GM23338 (cell line): ENCODE measurements around the gene C15orf61.

Source experiments
- CREB1 ChIP-seq: fragments of 250-450 bp; sonication (Bioruptor Pico); IDR thresholded peaks from 2 replicates; pipeline ENCODE4 v1.5.0; 2020; ENCODE audit warnings: low read depth, mild to moderate bottlenecking, moderate library complexity
- CTCF ChIP-seq, 2 experiments: fragments of 200-600 bp in 1 of 2; sonication (generic) in 1 of 2; conservative IDR thresholded peaks; 2 replicates each; pipeline versions ENCODE4 v1.5.1 to v1.6.1; 2016 to 2017; ENCODE audit warnings: antibody characterized with exemption in 2 of 2, low read depth in 2 of 2, mild to moderate bottlenecking in 2 of 2, moderate library complexity in 1 of 2
- ETS1 ChIP-seq: IDR thresholded peaks from 2 replicates; pipeline ENCODE4 v1.6.1; 2016; ENCODE audit warnings: antibody characterized with exemption
- EZH2 ChIP-seq: fragments of 200-600 bp; sonication (generic); IDR thresholded peaks from one replicate; pipeline ENCODE4 v1.8.0; 2017; ENCODE audit warnings: antibody characterized with exemption, mild to moderate bottlenecking, low read depth; ENCODE audit not compliant: unreplicated experiment
- EZH2phosphoT487 ChIP-seq: fragments of 200-600 bp; sonication (generic); IDR thresholded peaks from one replicate; pipeline ENCODE4 v1.8.1; 2018; ENCODE audit warnings: antibody characterized with exemption; ENCODE audit not compliant: unreplicated experiment
- JUNB ChIP-seq: IDR thresholded peaks from one replicate; pipeline ENCODE4 v1.6.1; 2016; ENCODE audit warnings: antibody characterized with exemption; ENCODE audit not compliant: unreplicated experiment
- POLR2AphosphoS5 ChIP-seq: IDR thresholded peaks from 2 replicates; pipeline ENCODE4 v1.6.1; 2016; ENCODE audit warnings: antibody characterized with exemption, low read depth
- REST ChIP-seq: IDR thresholded peaks from one replicate; pipeline ENCODE4 v1.6.1; 2018; ENCODE audit warnings: antibody characterized with exemption; ENCODE audit not compliant: unreplicated experiment
- STAT1 ChIP-seq: IDR thresholded peaks from one replicate; pipeline ENCODE4 v1.6.1; 2016; ENCODE audit warnings: antibody characterized with exemption; ENCODE audit not compliant: unreplicated experiment
- ZNF331 ChIP-seq: fragments of 250-450 bp; sonication (Bioruptor Pico); IDR thresholded peaks from 2 replicates; pipeline ENCODE4 v1.5.0; 2020; ENCODE audit warnings: low read depth, mild to moderate bottlenecking, moderate library complexity

GRCh38 chr15:67509918-67510317 lies 11.0 kb upstream of the C15orf61 start:
- TF ChIP-seq REST (no peak), CTCF (conservative IDR thresholded peaks at IDR 0.05; ENCODE audit: low read depth in 2 of 2) (no peak), EZH2 (no peak), POLR2AphosphoS5 (no peak), STAT1 (no peak), EZH2phosphoT487 (no peak), JUNB (no peak), ETS1 (no peak), CREB1 (no peak), ZNF331 (CRISPR knock-in tag) (no peak)
